HL-60/S4 treated with retinoic acid at 250 ng/mL for 4 days and 3 days (cell line): Measurements from ENCODE around the gene GSTCD.
"Not testable (repeated sequence)": the region's sequence is repeated elsewhere in the genome, so short reads cannot be mapped to it uniquely, and the experiment has no call there.

Experiments
- in situ Hi-C: fragments of 300-500 bp; cut with MboI; formaldehyde crosslinking; loops from 2 replicates; pipeline ENCODE4 v1.7.0; 2022; ENCODE audit warnings: low sequenced_read_pairs

GSTCD gene

GRCh38 chr4:105715692-105716278 lies 7.2 kb downstream of the GSTCD start:
- in situ Hi-C loops = no loop called here

GRCh38 chr4:105719204-105719603 lies 10.6 kb downstream of the GSTCD start:
- in situ Hi-C loops = no loop called here

GRCh38 chr4:105725623-105726022 lies 17.0 kb downstream of the GSTCD start:
- in situ Hi-C loops = no loop called here

GRCh38 chr4:105729895-105730294 lies 21.3 kb downstream of the GSTCD start:
- in situ Hi-C loops = not testable (repeated sequence)

GRCh38 chr4:105735217-105735616 lies 26.6 kb downstream of the GSTCD start:
- in situ Hi-C loops = not testable (repeated sequence)

- in situ Hi-C loops = no loop called here
Observed at GRCh38 chr4:105741548-105741947, 33.0 kb downstream of the GSTCD start.

GRCh38 chr4:105748222-105748621 lies 39.6 kb downstream of the GSTCD start:
- in situ Hi-C loops = no loop called here

- in situ Hi-C loops = no loop called here
Observed at GRCh38 chr4:105751718-105752299, 43.2 kb downstream of the GSTCD start.

- in situ Hi-C loops = no loop called here
Observed at GRCh38 chr4:105753361-105753760, 44.8 kb downstream of the GSTCD start.

- in situ Hi-C loops = no loop called here
Observed at GRCh38 chr4:105755375-105755774, 46.8 kb downstream of the GSTCD start.

- in situ Hi-C loops = no loop called here
Observed at GRCh38 chr4:105758958-105759357, 50.4 kb downstream of the GSTCD start.

- in situ Hi-C loops = no loop called here
Observed at GRCh38 chr4:105765690-105766407, 57.3 kb downstream of the GSTCD start.

GRCh38 chr4:105767579-105767978 lies 59.0 kb downstream of the GSTCD start:
- in situ Hi-C loops = no loop called here

GRCh38 chr4:105770524-105770923 lies 61.9 kb downstream of the GSTCD start:
- in situ Hi-C loops = not testable (repeated sequence)

- in situ Hi-C loops = not testable (repeated sequence)
Observed at GRCh38 chr4:105772065-105772464, 63.5 kb downstream of the GSTCD start.

- in situ Hi-C loops = not testable (repeated sequence)
Observed at GRCh38 chr4:105775760-105776415, 67.3 kb downstream of the GSTCD start.

- in situ Hi-C loops = no loop called here
Observed at GRCh38 chr4:105780176-105780575, 71.6 kb downstream of the GSTCD start.

- in situ Hi-C loops = no loop called here
Observed at GRCh38 chr4:105784761-105785160, 76.2 kb downstream of the GSTCD start.

GRCh38 chr4:105785792-105786191 lies 77.2 kb downstream of the GSTCD start:
- in situ Hi-C loops = no loop called here

- in situ Hi-C loops = no loop called here
Observed at GRCh38 chr4:105786748-105787147, 78.2 kb downstream of the GSTCD start.

GRCh38 chr4:105797225-105797624 lies 88.6 kb downstream of the GSTCD start:
- in situ Hi-C loops = no loop called here
